HG03066 (cell line): ENCODE measurements around the gene CCDC24.

Experiments used
- ATAC-seq: cut with Tn5 transposase; IDR thresholded peaks from one replicate; pipeline ENCODE4 v1.9.1; 2021; ENCODE audit warnings: low read depth; ENCODE audit not compliant: unreplicated experiment

CCDC24 gene

GRCh38 chr1:44021156-44021555, 29.8 kb downstream of the CCDC24 start:
- no peak for ATAC-seq

GRCh38 chr1:44021581-44022321, 30.4 kb downstream of the CCDC24 start:
- no peak for ATAC-seq

DNA sequence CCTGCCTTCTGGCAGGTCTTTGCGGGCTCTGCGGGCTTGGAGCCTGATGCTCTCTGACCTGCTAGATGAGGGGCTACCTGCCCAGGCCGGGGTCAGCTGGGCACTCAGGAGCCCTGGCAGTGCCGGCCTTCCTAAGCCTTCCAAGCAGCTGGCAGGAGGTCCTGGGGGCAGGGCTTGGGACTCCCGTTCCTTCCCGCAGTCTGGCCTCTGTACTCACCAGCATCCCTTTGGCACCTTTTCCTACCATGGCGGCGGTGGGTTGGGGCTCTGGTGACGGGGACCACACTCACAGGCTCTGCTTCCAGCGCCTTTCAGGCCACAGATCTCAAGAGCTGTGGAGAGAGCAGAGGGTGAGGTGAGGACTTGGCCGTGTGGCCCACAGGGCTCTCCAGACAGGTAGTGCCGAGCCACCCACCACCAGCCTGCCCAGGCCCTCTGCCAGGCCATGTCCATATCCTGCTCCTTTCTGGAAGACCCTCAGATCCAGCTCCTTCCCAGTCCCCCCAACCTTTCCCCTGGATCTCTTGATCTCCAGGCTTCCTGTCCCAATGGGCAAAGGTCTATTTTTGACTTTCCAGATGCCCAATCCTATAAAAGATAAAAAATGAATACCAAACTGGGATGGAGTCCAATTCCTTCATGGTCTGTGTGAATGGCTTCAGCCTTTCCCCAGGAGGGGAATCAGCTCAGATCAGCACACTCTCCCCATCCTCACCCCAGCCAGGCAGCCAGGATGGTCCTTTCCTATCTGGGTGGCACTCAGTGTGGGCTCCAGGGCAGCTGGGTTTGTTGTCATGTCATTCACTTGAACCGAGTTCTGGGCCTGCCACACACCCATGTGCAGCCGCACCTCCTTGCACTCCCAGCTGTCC, 32.9 kb downstream of the CCDC24 start:
- ATAC-seq, result no peak

DNA sequence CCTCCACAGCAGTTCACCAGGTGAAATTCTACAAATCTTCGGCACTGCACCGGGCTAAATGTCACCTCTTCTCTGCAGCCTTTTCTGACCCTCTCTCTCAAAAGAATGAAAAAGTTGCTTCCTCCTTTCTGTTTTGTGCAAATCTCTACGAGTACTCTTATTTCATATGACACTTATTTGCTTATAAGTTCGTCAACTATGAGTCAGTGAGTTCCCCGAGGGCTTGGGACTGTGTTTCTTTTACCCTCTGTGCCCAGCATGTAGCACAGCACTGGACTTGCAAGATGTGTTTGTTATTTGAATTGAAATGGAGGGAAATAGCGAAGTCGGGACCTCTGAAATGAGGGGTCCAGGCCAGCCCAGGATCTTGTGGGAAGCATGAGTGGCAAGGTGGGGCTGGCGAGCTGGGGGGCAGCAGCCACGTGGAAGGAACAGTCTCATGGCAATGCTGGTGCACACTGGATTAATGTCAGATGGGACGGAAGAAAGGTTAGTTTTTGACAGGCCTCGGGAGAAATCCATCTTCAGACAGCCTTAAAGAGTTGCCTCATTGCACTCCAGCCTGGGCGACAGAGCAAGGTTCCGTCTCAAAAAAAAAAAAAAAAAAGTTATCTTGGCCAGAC, 33.6 kb downstream of the CCDC24 start:
- no peak for ATAC-seq

DNA sequence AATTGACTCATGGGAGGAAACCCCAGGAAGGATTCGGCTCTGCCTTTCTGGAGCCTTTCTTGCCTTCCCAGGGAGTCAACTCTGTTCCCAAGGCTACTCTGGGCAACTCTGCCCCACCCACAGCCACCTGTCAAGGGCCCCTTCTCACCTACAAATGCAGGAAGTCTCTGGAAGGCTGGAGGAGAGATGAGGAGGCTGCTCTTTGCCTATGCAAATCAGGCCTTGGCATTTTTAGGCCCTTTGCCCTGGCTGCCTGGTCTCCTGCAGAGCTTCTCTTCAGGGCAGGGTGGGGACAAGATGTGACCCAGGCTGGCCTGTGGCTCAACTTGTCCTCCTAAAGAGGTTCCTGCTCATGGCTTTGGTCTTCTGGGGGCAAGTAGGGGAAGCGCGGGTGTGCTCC, 34.4 kb downstream of the CCDC24 start:
- no peak for ATAC-seq

DNA sequence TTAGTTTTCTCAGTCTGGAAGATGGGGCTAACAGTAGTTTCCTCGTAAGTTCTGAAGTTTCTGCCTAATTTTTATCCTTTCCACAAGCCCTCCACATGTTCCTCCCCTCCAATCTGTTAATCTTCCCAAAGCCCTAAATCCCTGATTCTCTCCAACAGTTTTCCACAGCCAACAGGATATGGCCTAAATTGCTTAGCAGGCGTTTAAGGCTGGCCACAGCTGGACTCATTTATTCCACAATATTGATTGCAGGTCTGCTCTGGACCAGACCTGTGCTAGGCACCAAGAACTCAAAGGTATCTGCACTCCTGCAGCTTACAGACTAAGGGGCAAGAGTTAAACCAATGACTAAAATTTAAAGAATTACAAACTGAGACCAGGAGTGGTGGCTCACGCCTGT, 35.9 kb downstream of the CCDC24 start:
- no peak for ATAC-seq

DNA sequence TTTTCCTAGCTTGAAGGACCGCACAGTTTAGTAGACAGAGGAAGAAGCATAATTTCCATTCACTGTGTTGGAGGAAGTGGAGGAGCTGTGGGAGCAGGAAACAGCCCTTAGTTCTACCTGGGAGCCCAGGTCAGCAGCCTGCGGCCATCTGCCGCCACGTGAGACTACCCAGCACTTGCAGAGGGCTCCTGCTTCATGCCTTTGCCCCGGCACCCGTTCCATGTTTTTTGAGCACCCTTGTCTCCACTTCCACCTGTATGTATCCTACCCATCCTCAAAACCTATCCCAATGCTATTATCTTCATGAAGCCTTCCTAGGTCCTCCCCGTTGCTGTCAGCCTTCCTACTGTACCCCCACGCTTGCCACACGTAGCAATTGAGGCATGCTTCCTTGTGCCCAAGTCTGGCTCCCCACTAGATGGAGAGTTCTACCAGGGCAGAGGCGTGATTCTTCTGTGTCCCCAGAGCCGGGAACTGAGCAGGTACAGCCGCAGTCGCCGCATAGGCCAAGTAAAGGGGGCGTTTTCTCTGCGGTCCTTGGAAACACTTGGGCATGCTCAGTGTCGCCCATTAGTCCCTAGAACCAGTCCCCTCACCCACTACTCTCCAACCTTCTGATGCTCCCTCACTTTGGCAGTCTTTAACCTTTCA, 38.0 kb downstream of the CCDC24 start:
- ATAC-seq, result peak; percentile 27

DNA sequence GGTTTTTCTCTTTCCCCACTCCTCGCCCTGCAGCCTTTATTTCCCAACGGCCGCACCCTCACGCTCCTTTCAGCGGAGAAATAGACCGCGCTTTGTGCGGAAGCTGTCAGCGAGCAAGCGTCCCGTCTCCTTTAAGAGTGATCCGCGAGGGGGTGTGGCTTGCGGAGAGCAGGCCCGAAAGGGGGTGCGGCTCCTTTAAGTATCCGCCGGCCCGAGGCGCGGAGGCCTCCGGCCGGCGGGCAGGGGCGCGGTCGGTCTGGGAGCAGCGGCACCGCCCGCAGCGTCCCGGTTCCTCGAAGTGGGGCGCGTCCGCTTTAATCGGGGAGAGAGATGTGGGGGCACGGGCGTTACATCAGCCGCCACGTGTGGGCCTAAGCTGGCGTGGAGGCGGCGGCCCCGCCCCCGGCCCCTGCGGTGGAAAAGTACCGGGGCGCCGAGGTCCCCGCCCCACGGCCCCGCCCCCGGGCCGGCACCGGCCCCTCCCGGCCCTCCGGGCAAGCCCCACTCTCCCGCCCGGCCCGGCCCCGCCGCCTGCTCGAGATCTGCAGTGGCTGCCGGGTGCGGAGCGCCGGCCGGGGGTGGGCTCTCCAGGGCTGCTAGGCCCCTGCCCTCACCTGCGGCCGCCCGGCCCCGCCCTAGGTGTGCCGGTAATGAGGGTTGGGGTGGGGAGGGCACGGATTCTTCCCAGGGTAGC, 38.7 kb downstream of the CCDC24 start:
- peak; percentile 79 for ATAC-seq

DNA sequence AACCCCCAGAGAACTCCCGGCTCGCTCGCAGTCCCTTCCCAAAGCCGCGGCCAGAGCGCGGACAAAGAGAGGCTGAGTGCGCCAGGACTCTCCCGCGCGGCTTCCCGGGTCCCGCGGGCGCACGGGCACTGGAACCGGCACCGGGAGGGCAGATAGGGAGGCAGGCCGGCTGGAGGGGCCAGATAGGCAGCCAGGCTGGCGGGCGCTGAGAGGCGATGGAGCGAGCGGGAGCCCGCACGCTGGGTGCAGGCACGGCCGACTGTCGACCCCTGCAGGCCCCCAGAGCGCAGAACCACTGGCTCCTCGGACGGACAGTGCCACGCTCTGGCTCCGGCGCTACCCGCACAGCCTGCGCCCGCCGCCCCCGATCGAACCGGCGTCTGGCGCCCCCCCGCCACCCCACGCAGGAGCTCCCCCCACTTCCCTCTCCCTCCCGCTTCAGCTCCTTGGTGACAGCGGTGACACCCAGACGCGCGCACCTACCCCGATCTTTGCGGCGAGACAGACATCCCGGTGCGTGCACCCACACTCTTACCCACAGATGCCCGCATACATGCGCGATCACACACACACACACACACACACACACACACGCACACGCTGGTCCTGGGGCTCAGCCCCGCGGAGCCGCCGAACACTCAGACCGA, 39.3 kb downstream of the CCDC24 start:
- ATAC-seq, result peak; percentile 29

- ATAC-seq, result no peak
These were observed 40.1 kb downstream of the CCDC24 start, which contains the start of gene SLC6A9 for GRCh38 chr1:44031252-44032169. Gene SLC6A9, minus strand, starts transcription at chr1:44031462. Its CDS starts 7,185 bp downstream, at chr1:44024277.

DNA sequence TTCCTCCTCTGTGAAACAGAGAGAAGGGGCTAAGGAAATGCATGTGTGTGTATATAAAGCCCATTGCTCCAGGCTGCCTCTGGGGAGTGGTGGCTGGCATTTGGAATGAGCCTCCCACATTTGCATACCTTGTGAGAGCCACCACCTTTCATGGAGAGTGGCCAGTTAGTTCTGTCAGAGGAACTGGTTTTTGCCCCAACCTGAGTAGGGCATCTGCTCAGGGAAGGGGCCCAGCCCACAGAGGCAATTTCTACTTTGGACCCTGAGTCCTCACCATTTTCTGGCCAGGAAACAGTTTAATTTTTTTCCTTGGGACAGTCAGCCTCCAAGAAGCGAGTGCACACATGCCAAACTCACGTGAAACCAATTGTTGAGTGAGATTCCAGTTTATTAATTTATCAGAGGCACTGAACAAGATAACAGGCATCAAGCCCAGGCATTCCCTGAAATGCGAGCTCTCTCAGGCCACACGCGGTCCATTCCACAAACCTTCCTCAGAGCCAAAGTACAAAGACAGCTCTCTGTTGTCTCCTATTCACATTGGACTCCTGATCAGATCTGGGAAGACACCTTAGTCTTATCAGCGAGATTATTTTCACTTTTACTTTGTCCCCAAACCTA, 40.9 kb downstream of the CCDC24 start:
- no peak for ATAC-seq

GRCh38 chr1:44033041-44033575, 41.7 kb downstream of the CCDC24 start:
- ATAC-seq, result no peak

DNA sequence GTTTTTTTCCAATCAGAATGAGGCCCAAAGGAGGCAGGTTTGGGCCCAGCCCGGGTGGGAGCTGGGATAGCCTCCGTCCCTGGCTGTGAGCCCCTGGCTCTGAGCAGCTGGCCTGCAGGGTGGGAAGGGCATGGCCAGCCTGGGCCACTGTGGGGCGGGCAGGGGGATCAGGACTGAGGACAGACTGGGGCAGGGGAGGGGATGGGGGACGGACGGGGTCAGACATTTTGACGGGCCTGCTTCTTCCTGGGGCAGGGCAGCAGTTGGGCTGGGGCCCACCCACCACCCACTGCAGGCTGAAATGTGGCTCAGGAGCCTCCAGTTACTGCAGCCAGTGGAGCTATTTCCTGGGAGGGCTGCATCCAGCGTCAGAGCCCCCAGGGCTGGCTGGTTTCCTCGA, 42.4 kb downstream of the CCDC24 start:
- ATAC-seq, result no peak

GRCh38 chr1:44034423-44034822, 43.0 kb downstream of the CCDC24 start:
- ATAC-seq, result no peak

GRCh38 chr1:44034976-44035716, 43.7 kb downstream of the CCDC24 start:
- ATAC-seq, result no peak

GRCh38 chr1:44035726-44036408, 44.5 kb downstream of the CCDC24 start:
- no peak for ATAC-seq
